Loucy (cell line): ENCODE measurements around the gene IL1RAPL2.

ENCODE experiments used
- EZH2phosphoT487 ChIP-seq: fragments of 200-600 bp; IDR thresholded peaks from 2 replicates; pipeline ENCODE4 v1.6.1; 2018; ENCODE audit warnings: antibody characterized with exemption, mild to moderate bottlenecking, moderate library complexity, borderline replicate concordance
- TF ChIP-seq, protein P1 (sequence below): fragments of 200-600 bp; sonication (generic); conservative IDR thresholded peaks from 2 replicates; pipeline ENCODE4 v1.5.1; 2014; ENCODE audit warnings: mild to moderate bottlenecking, antibody characterized with exemption, low read length

DNA sequence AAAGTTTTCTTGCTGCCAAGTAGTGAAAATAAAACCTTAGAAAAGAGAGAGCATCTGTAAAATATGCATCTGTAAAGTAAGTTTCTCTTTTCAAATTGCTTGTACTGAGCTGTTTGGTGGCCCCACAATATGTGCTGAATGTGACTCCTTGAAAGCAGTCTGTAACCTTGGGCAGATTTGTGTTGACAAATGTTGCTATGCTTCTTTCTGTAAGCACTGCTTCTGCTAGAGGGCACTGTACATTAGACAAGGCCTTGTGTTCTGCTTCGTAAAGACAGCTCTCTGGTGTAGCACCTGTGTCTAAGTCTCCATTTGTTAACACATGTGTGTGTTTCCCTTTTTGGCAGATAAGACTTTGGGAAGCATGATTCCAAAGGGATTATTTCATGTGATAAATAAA, 1199.7 kb downstream of the IL1RAPL2 start:
- TF ChIP-seq, protein P1, sequence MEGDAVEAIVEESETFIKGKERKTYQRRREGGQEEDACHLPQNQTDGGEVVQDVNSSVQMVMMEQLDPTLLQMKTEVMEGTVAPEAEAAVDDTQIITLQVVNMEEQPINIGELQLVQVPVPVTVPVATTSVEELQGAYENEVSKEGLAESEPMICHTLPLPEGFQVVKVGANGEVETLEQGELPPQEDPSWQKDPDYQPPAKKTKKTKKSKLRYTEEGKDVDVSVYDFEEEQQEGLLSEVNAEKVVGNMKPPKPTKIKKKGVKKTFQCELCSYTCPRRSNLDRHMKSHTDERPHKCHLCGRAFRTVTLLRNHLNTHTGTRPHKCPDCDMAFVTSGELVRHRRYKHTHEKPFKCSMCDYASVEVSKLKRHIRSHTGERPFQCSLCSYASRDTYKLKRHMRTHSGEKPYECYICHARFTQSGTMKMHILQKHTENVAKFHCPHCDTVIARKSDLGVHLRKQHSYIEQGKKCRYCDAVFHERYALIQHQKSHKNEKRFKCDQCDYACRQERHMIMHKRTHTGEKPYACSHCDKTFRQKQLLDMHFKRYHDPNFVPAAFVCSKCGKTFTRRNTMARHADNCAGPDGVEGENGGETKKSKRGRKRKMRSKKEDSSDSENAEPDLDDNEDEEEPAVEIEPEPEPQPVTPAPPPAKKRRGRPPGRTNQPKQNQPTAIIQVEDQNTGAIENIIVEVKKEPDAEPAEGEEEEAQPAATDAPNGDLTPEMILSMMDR, result no peak
- TF ChIP-seq EZH2phosphoT487, result no peak
